ENCODE results near the gene SMIM14.
"Not testable (repeated sequence)": the region's sequence is repeated elsewhere in the genome, so short reads cannot be mapped to it uniquely, and the experiment has no call there.

SMIM14 gene

GRCh38 chr4:39636531-39637184, 2.0 kb downstream of the SMIM14 start:
- Histone ChIP-seq H3K36me3 (ENCODE audit: insufficient read depth, low read length) (no peaks in the 10 kb centered on the region), H3K4me1 (ENCODE audit: insufficient read depth, low read length) (peaks cover 17% of the 10 kb centered on the region), H2AFZ (ENCODE audit: low read depth, low read length) (no peak overlapping the region), H3K9me3 (ENCODE audit: low read length) (no peaks in the 10 kb centered on the region), H3K4me3 (ENCODE audit: low read length) (peak overlapping the region; percentile 59), H3K27me3 (ENCODE audit: insufficient read depth, low read length) (no peaks in the 10 kb centered on the region)

- Histone ChIP-seq H3K36me3 (ENCODE audit: insufficient read depth, low read length) (no peaks in the 10 kb centered on the region), H3K4me1 (ENCODE audit: insufficient read depth, low read length) (peaks cover 16% of the 10 kb centered on the region), H2AFZ (ENCODE audit: low read depth, low read length) (no peak overlapping the region), H3K9me3 (ENCODE audit: low read length) (no peaks in the 10 kb centered on the region), H3K4me3 (ENCODE audit: low read length) (no peak overlapping the region), H3K27me3 (ENCODE audit: insufficient read depth, low read length) (no peaks in the 10 kb centered on the region)
These were observed 3.6 kb downstream of the SMIM14 start for GRCh38 chr4:39635023-39635422.

- H3K4me3 ChIP-seq (ENCODE audit: low read length): no peak overlapping the region
- peaks cover 4% of the 10 kb centered on the region for H3K4me1 ChIP-seq (ENCODE audit: insufficient read depth, low read length)
- no peaks in the 10 kb centered on the region for H3K36me3 ChIP-seq (ENCODE audit: insufficient read depth, low read length)
- H3K9me3 ChIP-seq (ENCODE audit: low read length): no peaks in the 10 kb centered on the region
- H3K27me3 ChIP-seq (ENCODE audit: insufficient read depth, low read length): no peaks in the 10 kb centered on the region
- H2AFZ ChIP-seq (ENCODE audit: low read depth, low read length): no peak overlapping the region
These were observed 7.0 kb downstream of the SMIM14 start for GRCh38 chr4:39631700-39632079.

GRCh38 chr4:39627413-39627812, 11.3 kb downstream of the SMIM14 start:
- Histone ChIP-seq H3K4me1 (ENCODE audit: insufficient read depth, low read length) (no peaks in the 10 kb centered on the region), H3K9me3 (ENCODE audit: low read length) (no peaks in the 10 kb centered on the region), H3K4me3 (ENCODE audit: low read length) (no peak overlapping the region), H3K36me3 (ENCODE audit: insufficient read depth, low read length) (peaks cover 3% of the 10 kb centered on the region), H2AFZ (ENCODE audit: low read depth, low read length) (no peak overlapping the region), H3K27me3 (ENCODE audit: insufficient read depth, low read length) (no peaks in the 10 kb centered on the region)

- no peak overlapping the region for H2AFZ ChIP-seq (ENCODE audit: low read depth, low read length)
- no peaks in the 10 kb centered on the region for H3K9me3 ChIP-seq (ENCODE audit: low read length)
- H3K27me3 ChIP-seq (ENCODE audit: insufficient read depth, low read length): no peaks in the 10 kb centered on the region
- H3K4me3 ChIP-seq (ENCODE audit: low read length): no peak overlapping the region
- no peaks in the 10 kb centered on the region for H3K4me1 ChIP-seq (ENCODE audit: insufficient read depth, low read length)
- H3K36me3 ChIP-seq (ENCODE audit: insufficient read depth, low read length): peaks cover 3% of the 10 kb centered on the region
These were observed 11.8 kb downstream of the SMIM14 start for GRCh38 chr4:39626913-39627312.

GRCh38 chr4:39626261-39626660, 12.4 kb downstream of the SMIM14 start:
- H3K36me3 ChIP-seq (ENCODE audit: insufficient read depth, low read length): peaks cover 3% of the 10 kb centered on the region
- H2AFZ ChIP-seq (ENCODE audit: low read depth, low read length): no peak overlapping the region
- H3K27me3 ChIP-seq (ENCODE audit: insufficient read depth, low read length): no peaks in the 10 kb centered on the region
- H3K9me3 ChIP-seq (ENCODE audit: low read length): no peaks in the 10 kb centered on the region
- H3K4me1 ChIP-seq (ENCODE audit: insufficient read depth, low read length): peaks cover under 1% of the 10 kb centered on the region
- H3K4me3 ChIP-seq (ENCODE audit: low read length): no peak overlapping the region

- Histone ChIP-seq H3K27me3 (ENCODE audit: insufficient read depth, low read length) (no peaks in the 10 kb centered on the region), H2AFZ (ENCODE audit: low read depth, low read length) (no peak overlapping the region), H3K36me3 (ENCODE audit: insufficient read depth, low read length) (peaks cover 3% of the 10 kb centered on the region), H3K4me3 (ENCODE audit: low read length) (no peak overlapping the region), H3K4me1 (ENCODE audit: insufficient read depth, low read length) (peaks cover 3% of the 10 kb centered on the region), H3K9me3 (ENCODE audit: low read length) (no peaks in the 10 kb centered on the region)
These were observed 17.1 kb downstream of the SMIM14 start for GRCh38 chr4:39621582-39621981.

GRCh38 chr4:39620551-39621313, 17.9 kb downstream of the SMIM14 start:
- H3K9me3 ChIP-seq (ENCODE audit: low read length): no peaks in the 10 kb centered on the region
- H3K4me1 ChIP-seq (ENCODE audit: insufficient read depth, low read length): peaks cover 3% of the 10 kb centered on the region
- H3K36me3 ChIP-seq (ENCODE audit: insufficient read depth, low read length): peaks cover 1% of the 10 kb centered on the region
- no peaks in the 10 kb centered on the region for H3K27me3 ChIP-seq (ENCODE audit: insufficient read depth, low read length)
- no peak overlapping the region for H3K4me3 ChIP-seq (ENCODE audit: low read length)
- no peak overlapping the region for H2AFZ ChIP-seq (ENCODE audit: low read depth, low read length)

- no peak overlapping the region for H3K4me3 ChIP-seq (ENCODE audit: low read length)
- peaks cover 3% of the 10 kb centered on the region for H3K4me1 ChIP-seq (ENCODE audit: insufficient read depth, low read length)
- no peaks in the 10 kb centered on the region for H3K36me3 ChIP-seq (ENCODE audit: insufficient read depth, low read length)
- H2AFZ ChIP-seq (ENCODE audit: low read depth, low read length): no peak overlapping the region
- no peaks in the 10 kb centered on the region for H3K27me3 ChIP-seq (ENCODE audit: insufficient read depth, low read length)
- no peaks in the 10 kb centered on the region for H3K9me3 ChIP-seq (ENCODE audit: low read length)
These were observed 21.1 kb downstream of the SMIM14 start for GRCh38 chr4:39617534-39617933.

GRCh38 chr4:39616651-39617050, 22.0 kb downstream of the SMIM14 start:
- H3K9me3 ChIP-seq (ENCODE audit: low read length): no peaks in the 10 kb centered on the region
- H3K27me3 ChIP-seq (ENCODE audit: insufficient read depth, low read length): no peaks in the 10 kb centered on the region
- H3K36me3 ChIP-seq (ENCODE audit: insufficient read depth, low read length): peaks cover 2% of the 10 kb centered on the region
- no peak overlapping the region for H2AFZ ChIP-seq (ENCODE audit: low read depth, low read length)
- H3K4me1 ChIP-seq (ENCODE audit: insufficient read depth, low read length): peaks cover 3% of the 10 kb centered on the region
- no peak overlapping the region for H3K4me3 ChIP-seq (ENCODE audit: low read length)

- H3K4me3 ChIP-seq (ENCODE audit: low read length); H3K4me1 ChIP-seq (ENCODE audit: insufficient read depth, low read length); H3K9me3 ChIP-seq (ENCODE audit: low read length); H2AFZ ChIP-seq (ENCODE audit: low read depth, low read length); H3K36me3 ChIP-seq (ENCODE audit: insufficient read depth, low read length); H3K27me3 ChIP-seq (ENCODE audit: insufficient read depth, low read length): not testable (repeated sequence)
These were observed 22.6 kb downstream of the SMIM14 start for GRCh38 chr4:39616112-39616511.

GRCh38 chr4:39614487-39615162, 24.0 kb downstream of the SMIM14 start:
- H3K4me1 ChIP-seq (ENCODE audit: insufficient read depth, low read length): peaks cover 1% of the 10 kb centered on the region
- H3K36me3 ChIP-seq (ENCODE audit: insufficient read depth, low read length): peaks cover 2% of the 10 kb centered on the region
- no peaks in the 10 kb centered on the region for H3K27me3 ChIP-seq (ENCODE audit: insufficient read depth, low read length)
- no peaks in the 10 kb centered on the region for H3K9me3 ChIP-seq (ENCODE audit: low read length)
- no peak overlapping the region for H3K4me3 ChIP-seq (ENCODE audit: low read length)
- H2AFZ ChIP-seq (ENCODE audit: low read depth, low read length): no peak overlapping the region

GRCh38 chr4:39613093-39613656, 25.5 kb downstream of the SMIM14 start:
- Histone ChIP-seq H3K27me3 (ENCODE audit: insufficient read depth, low read length) (no peaks in the 10 kb centered on the region), H3K4me3 (ENCODE audit: low read length) (no peak overlapping the region), H3K9me3 (ENCODE audit: low read length) (no peaks in the 10 kb centered on the region), H3K36me3 (ENCODE audit: insufficient read depth, low read length) (peaks cover 2% of the 10 kb centered on the region), H3K4me1 (ENCODE audit: insufficient read depth, low read length) (peaks cover 5% of the 10 kb centered on the region), H2AFZ (ENCODE audit: low read depth, low read length) (no peak overlapping the region)

All from neuron (in vitro differentiated cells).